NOMO-1 treated with DMSO at 0.1 percent for 48 hours (cell line): ENCODE results near the gene PGAP3.
A peak's percentile ranks its signal among the peaks of the same experiment; 100 is the strongest.

Experiments used
- DNase-seq: peaks from one replicate; lab custom pipeline; 2025; ENCODE audit not compliant: unreplicated experiment; lab: John Stamatoyannopoulos, UW

Gene PGAP3

GRCh38 chr17:39639566-39640458 is 48.0 kb downstream of the PGAP3 start:
- DNase-seq, result no peak

- DNase-seq, result no peak
Measured at GRCh38 chr17:39639043-39639442, 48.8 kb downstream of the PGAP3 start.

GRCh38 chr17:39638317-39638716 is 49.5 kb downstream of the PGAP3 start:
- DNase-seq, result no peak

- DNase-seq, result peak; percentile 71
Measured at GRCh38 chr17:39636927-39637736, 50.7 kb downstream of the PGAP3 start, which contains the start of gene STARD3. Gene STARD3 (plus strand): TSS chr17:39637144. CDS start chr17:39653532, 16,388 bp downstream.

GRCh38 chr17:39636587-39636926 is 51.3 kb downstream of the PGAP3 start:
- DNase-seq, result no peak

GRCh38 chr17:39635614-39636176 is 52.2 kb downstream of the PGAP3 start:
- DNase-seq, result no peak

- peak; percentile 24 for DNase-seq
Measured at GRCh38 chr17:39634384-39634871, 53.4 kb downstream of the PGAP3 start.

GRCh38 chr17:39633570-39634183 is 54.2 kb downstream of the PGAP3 start:
- no peak for DNase-seq

- DNase-seq, result no peak
Measured at GRCh38 chr17:39632153-39632941, 55.5 kb downstream of the PGAP3 start.

GRCh38 chr17:39631403-39631802 is 56.5 kb downstream of the PGAP3 start:
- no peak for DNase-seq

- DNase-seq, result peak; percentile 85
Measured at GRCh38 chr17:39629898-39630297, 58.0 kb downstream of the PGAP3 start.

GRCh38 chr17:39629494-39629880 is 58.4 kb downstream of the PGAP3 start:
- DNase-seq, result no peak

GRCh38 chr17:39628655-39629493 is 59.0 kb downstream of the PGAP3 start:
- no peak for DNase-seq

GRCh38 chr17:39627712-39628516 is 59.9 kb downstream of the PGAP3 start:
- DNase-seq, result no peak

- DNase-seq, result no peak
Measured at GRCh38 chr17:39627047-39627711, 60.7 kb downstream of the PGAP3 start.

GRCh38 chr17:39626171-39627046 is 61.4 kb downstream of the PGAP3 start, which contains the start of gene PPP1R1B:
Gene PPP1R1B (plus strand): TSS chr17:39626952. CDS start chr17:39627393, 441 bp downstream.
- no peak for DNase-seq

GRCh38 chr17:39625198-39625785 is 62.6 kb downstream of the PGAP3 start:
- no peak for DNase-seq
